Activated CD4-positive, alpha-beta T cell treated with anti-CD3 and anti-CD28 coated beads, Interleukin-2, amount 50 U/mL, for 1 hour (primary cell): ENCODE measurements around the gene CD68.
A peak's percentile ranks its signal among the peaks of the same experiment; 100 is the strongest.

Source experiments
- DNase-seq: peaks from one replicate; pipeline ENCODE4 v3.0.0-alpha.2; 2020

CD68 gene

GRCh38 chr17:7579001-7579833 is at the start of gene CD68:
TSS of gene CD68 (plus strand) at chr17:7579638. CDS start at chr17:7579678, 40 bp downstream.
- DNase-seq = peak; percentile 26

- no peak for DNase-seq
Measured at GRCh38 chr17:7530023-7530900, 49.2 kb upstream of the CD68 start.

- no peak for DNase-seq
Measured at GRCh38 chr17:7538050-7538449, 41.4 kb upstream of the CD68 start.

GRCh38 chr17:7538891-7539545 is 40.4 kb upstream of the CD68 start:
- DNase-seq = no peak

GRCh38 chr17:7541074-7541621 is 38.3 kb upstream of the CD68 start:
- no peak for DNase-seq

- no peak for DNase-seq
Measured at GRCh38 chr17:7544911-7545310, 34.5 kb upstream of the CD68 start.

DNA sequence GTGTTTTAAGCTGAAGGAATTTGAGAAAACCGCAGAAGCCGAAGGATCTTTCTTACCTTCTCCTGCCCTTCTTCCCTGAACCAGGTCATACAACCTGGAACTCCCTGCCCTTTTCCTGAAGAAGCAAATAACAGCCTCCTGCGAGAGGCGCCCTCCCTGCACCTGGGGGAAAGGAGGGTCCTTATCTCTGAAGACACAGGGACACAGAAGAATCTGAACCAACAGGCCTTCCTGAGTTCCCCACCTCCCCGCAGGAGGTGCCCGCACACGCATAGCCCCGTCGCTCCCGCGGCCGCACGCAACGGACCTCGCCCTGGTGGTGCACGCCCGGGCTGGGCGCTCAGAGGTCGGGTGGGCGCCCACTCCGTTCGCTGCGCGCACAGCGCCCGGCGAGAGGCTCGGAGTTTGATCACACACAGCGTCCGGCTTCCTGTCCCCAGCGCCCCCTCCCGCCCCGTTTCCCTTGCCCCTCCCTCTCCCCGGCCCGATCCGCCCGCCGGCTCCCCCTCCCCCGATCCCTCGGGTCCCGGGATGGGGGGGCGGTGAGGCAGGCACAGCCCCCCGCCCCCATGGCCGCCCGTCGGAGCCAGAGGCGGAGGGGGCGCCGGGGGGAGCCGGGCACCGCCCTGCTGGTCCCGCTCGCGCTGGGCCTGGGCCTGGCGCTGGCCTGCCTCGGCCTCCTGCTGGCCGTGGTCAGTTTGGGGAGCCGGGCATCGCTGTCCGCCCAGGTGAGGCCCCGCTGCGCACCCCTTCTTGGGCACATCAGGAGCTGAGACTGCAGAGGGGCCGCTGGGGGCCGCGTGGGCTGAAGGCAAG is 30.6 kb upstream of the CD68 start, which contains the start of gene TNFSF12:
TSS of gene TNFSF12 (plus strand) at position 474 of the 816 bp plus-strand sequence. CDS start at position 570, 96 bp downstream.
- peak; percentile 35 for DNase-seq

DNA sequence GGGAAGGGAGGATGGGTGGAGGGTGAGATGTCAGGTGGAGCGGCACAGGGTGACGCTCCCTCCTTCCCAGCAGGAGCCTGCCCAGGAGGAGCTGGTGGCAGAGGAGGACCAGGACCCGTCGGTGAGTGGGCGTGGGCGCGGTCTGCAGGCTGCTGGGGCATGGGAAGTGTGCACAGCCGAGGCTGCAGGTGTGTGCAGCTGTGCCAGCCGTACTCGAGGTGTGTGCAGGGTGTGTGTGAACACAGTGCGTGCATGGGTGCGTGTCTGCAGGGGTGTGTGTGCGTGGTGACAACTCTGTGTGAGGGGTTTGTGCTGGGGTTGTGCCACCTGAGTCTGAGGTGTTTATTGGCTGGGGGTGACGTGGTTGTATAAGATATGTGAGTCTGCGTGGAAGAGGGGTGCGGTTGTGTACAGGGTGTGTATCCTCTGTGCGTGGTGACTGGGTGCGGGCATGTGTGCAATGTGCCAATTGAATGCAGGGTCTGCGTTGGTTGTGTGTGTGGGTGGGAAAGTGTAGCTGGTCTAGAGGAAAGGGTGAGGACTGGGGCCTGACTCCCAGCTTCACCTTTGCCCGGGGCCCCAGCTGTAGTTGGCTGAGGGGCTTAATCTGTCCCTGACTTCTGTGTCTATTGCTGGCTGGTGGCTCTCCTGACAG is 29.9 kb upstream of the CD68 start:
- peak; percentile 34 for DNase-seq

- no peak for DNase-seq
Measured at GRCh38 chr17:7550344-7550743, 29.1 kb upstream of the CD68 start.

- DNase-seq = no peak
Measured at GRCh38 chr17:7551396-7551795, 28.0 kb upstream of the CD68 start.

DNA sequence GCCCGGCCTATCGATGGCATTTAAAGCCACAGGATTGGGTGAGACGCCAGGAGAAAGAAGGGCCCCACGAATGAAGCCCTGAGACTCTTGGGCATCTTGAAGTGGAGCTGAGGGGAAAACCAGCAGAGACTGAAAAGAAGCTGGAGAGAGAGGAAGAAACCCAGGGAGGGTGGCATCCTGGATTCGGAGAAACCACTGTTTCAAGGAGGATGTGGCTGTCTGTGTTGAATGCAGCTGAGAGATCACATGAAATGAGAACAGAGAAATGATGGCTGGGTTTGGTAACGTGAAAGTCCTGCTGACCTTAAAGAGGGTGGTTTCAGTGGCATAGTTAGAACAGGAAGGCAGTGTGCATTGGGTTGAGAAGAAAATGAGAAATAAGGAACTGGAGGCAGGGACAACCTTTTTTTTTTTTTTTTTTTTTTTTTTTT is 26.8 kb upstream of the CD68 start:
- DNase-seq = no peak

DNA sequence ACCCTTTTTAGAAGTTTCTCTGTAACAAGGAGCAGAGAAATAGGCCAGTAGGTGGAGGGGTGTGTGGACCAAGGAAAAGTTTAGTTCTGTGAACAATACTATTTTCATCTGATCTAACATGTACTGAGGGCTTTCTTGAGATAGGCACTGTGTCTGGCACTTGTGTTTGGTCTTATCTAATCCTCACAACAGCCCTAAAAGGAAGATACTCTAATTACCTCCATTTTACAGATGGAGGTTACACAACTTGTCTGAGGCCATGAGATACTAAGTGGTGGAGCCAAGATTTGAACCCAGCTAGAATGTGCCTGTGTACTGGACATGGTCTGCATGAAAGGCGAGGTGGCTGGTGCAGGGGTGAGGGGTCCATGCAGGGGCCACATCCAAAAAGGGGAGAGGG is 26.1 kb upstream of the CD68 start:
- DNase-seq = no peak

DNA sequence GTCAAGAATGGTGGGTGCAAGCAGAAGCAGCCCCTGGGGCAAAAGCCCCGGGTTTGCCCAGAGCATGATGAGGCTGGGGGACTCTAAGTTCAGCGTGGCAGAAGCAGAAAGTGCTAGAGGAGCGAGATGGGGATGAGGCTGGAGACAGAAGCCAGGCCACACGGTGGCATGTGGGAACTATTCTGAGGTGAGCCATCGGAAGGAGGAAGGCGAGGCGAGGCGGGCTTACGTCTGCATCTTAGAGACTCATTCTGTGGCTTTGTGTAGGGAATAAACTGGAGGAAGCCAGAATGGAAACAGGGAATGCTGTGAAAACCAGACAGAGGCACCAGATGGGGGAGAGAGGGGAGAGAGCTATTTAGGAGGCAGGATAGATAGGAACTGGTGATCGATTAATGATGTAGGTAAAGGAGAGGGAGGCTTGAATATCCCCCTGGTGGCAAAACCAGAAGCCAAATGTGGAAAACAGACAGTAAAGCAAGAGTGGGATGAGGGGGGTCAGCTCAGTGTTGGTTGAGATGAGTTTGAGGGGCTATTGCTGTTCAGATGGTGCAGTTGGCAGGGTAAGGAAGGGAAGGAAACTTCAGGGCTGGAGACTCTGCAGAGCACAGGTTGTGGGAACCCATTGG is 24.0 kb upstream of the CD68 start:
- DNase-seq = no peak

GRCh38 chr17:7556627-7557026 is 22.8 kb upstream of the CD68 start:
- no peak for DNase-seq

- DNase-seq = no peak
Measured at GRCh38 chr17:7557147-7557764, 22.2 kb upstream of the CD68 start.

DNA sequence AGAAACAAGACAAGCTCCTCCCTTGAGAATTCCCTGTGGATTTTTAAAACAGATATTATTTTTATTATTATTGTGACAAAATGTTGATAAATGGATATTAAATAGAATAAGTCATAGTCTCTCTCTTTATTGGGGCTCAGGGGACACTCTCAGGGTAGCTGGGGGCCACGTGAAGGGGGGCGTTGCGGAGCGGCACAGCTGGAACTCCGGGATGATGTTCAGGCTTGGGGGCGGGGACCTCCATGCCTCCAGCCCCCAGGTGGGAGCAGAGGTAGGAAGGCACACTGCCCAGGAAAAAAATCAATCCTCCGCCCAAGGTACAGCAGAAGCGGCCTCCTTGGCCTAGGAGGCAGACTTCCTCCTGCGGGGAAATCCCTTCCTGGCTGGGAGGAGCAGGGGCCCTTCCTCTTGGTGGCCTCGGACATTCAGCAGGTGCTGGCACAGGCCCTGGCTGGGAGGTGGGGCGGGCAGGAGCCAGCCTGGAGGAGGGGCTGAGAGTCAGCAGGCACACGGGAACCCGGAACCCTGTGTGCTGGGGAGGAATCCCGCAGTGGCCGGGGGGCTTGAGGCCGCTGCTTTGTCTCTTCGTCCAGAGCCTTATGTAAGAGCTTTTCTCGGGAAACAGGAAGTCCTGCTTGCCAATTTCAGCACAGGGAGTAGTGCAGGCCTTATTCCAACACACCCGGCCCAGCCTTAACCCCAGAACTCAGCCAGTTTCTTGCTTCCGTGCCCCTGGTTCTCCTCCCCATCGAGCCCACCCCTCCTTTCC is 21.5 kb upstream of the CD68 start:
- DNase-seq = no peak

GRCh38 chr17:7558544-7559319 is 20.7 kb upstream of the CD68 start, which contains the start of gene TNFSF13:
TSS of gene TNFSF13 (plus strand) at chr17:7558750. CDS start at chr17:7559040, 290 bp downstream.
- no peak for DNase-seq

DNA sequence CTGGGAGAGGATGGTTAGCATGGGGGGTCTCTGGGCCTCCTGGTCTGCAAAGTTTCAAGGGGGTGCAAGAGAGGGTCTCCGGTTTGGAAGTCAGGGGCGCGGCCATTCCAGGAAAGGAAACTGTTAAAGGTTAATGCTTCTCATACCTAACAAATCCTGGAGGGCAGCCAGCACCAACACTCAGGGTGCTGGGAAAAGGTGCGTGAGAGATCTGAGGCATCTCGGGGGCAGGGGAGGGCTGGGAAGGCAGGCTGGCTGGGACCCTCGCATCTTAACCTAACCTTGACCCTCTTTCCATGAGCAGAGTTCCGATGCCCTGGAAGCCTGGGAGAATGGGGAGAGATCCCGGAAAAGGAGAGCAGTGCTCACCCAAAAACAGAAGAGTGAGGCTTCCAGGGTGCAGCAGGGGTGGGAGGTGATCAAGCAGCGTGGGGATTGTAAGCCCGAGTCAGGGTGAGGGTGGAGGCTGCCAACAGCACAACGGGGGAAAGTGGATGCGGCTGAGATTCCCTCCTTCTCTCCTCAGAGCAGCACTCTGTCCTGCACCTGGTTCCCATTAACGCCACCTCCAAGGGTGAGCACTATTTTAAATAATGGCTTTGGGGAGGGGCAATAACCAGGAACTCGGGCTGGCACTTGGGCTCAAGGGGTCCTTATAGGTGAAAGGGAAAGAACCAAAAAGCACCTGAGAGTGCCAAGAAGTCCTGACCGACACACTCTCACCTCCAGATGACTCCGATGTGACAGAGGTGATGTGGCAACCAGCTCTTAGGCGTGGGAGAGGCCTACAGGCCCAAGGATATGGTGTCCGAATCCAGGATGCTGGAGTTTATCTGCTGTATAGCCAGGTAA is 19.9 kb upstream of the CD68 start:
- DNase-seq = no peak
